SK-N-MC (cell line): Measurements from ENCODE around the gene ST6GAL1.
"Not testable (repeated sequence)": the region's sequence is repeated elsewhere in the genome, so short reads cannot be mapped to it uniquely, and the experiment has no call there.

Experiments
- DNase-seq: peaks from one replicate; pipeline ENCODE4 v3.0.0-alpha.2; 2011; ENCODE audit warnings: low read depth, low spot score
- H3K27ac ChIP-seq: fragments of 200-600 bp; sonication (generic); 2 replicates; pipeline ENCODE4 v1.5.1; 2016; ENCODE audit warnings: mixed run types
- H3K36me3 ChIP-seq: fragments of 200-600 bp; sonication (generic); 2 replicates; pipeline ENCODE4 v1.6.1; 2017; ENCODE audit warnings: antibody characterized with exemption, low read length, mixed read lengths; ENCODE audit not compliant: insufficient read depth
- H3K4me3 ChIP-seq: fragments of 200-600 bp; sonication (generic); 2 replicates; pipeline ENCODE4 v1.5.1; 2016
- H3K9ac ChIP-seq: fragments of 200-600 bp; sonication (generic); 2 replicates; pipeline ENCODE4 v1.8.0; 2017; ENCODE audit warnings: mixed run types, mixed read lengths; ENCODE audit not compliant: insufficient read length
- H3K9me3 ChIP-seq: fragments of 200-600 bp; sonication (generic); 2 replicates; pipeline ENCODE4 v1.6.1; 2017; ENCODE audit warnings: low read depth, mild to moderate bottlenecking, antibody characterized with exemption, low read length, moderate library complexity, mixed read lengths
- EZH2 ChIP-seq: fragments of 200-600 bp; sonication (generic); IDR thresholded peaks from one replicate; pipeline ENCODE4 v1.6.1; 2017; ENCODE audit warnings: antibody characterized with exemption
- FOXP2 ChIP-seq: optimal IDR thresholded peaks from 2 replicates; pipeline ENCODE3; 2011; ENCODE audit warnings: mild to moderate bottlenecking, moderate library complexity; ENCODE audit not compliant: insufficient read depth; ENCODE audit errors: extremely low read length, control extremely low read depth
- POLR2AphosphoS5 ChIP-seq: IDR thresholded peaks from 2 replicates; pipeline ENCODE4 v1.6.1; 2012; ENCODE audit warnings: mild to moderate bottlenecking, low read depth, low read length, borderline replicate concordance

Gene ST6GAL1

GRCh38 chr3:186969607-186970006, 39.3 kb downstream of the ST6GAL1 start:
- TF ChIP-seq POLR2AphosphoS5, result no peak
- TF ChIP-seq EZH2, result no peak
- no peak for TF ChIP-seq FOXP2
- no peak overlapping the region for H3K4me3 ChIP-seq
- no peak for DNase-seq
- no peak overlapping the region for H3K9ac ChIP-seq
- H3K9me3 ChIP-seq, result no peaks in the 10 kb centered on the region
- peaks cover 29% of the 10 kb centered on the region for H3K36me3 ChIP-seq
- H3K27ac ChIP-seq, result peak overlapping the region; percentile 29

- not testable (repeated sequence) for H3K9ac ChIP-seq, DNase-seq, H3K9me3 ChIP-seq, H3K27ac ChIP-seq, H3K4me3 ChIP-seq
- peaks cover 29% of the 10 kb centered on the region for H3K36me3 ChIP-seq
Measured at GRCh38 chr3:186971106-186971505, 40.8 kb downstream of the ST6GAL1 start.

GRCh38 chr3:186971578-186971977, 41.3 kb downstream of the ST6GAL1 start:
- Histone ChIP-seq H3K9ac (no peak overlapping the region), H3K36me3 (peaks cover 29% of the 10 kb centered on the region)

GRCh38 chr3:186973702-186974101, 43.4 kb downstream of the ST6GAL1 start:
- H3K4me3 ChIP-seq, result no peak overlapping the region
- no peak overlapping the region for H3K27ac ChIP-seq
- no peak for TF ChIP-seq FOXP2
- TF ChIP-seq EZH2, result no peak
- no peak for TF ChIP-seq POLR2AphosphoS5
- H3K9me3 ChIP-seq, result no peaks in the 10 kb centered on the region
- peaks cover 11% of the 10 kb centered on the region for H3K36me3 ChIP-seq
- no peak overlapping the region for H3K9ac ChIP-seq
- DNase-seq, result no peak

More at GRCh38 chr3:186971578-186971977, 41.3 kb downstream of the ST6GAL1 start:
- TF ChIP-seq POLR2AphosphoS5, result no peak
- TF ChIP-seq EZH2, result no peak
- TF ChIP-seq FOXP2, result no peak
- Histone ChIP-seq H3K27ac (no peak overlapping the region), H3K9me3 (no peaks in the 10 kb centered on the region), H3K4me3 (no peak overlapping the region)
- no peak for DNase-seq

GRCh38 chr3:186974824-186975313, 44.5 kb downstream of the ST6GAL1 start:
- H3K9ac ChIP-seq, result no peak overlapping the region
- no peak for DNase-seq
- TF ChIP-seq POLR2AphosphoS5 (no peak), FOXP2 (no peak), EZH2 (no peak)
- H3K36me3 ChIP-seq, result peaks cover 10% of the 10 kb centered on the region; the same call in 1 of the 2 replicates
- H3K4me3 ChIP-seq, result no peak overlapping the region
- no peaks in the 10 kb centered on the region for H3K9me3 ChIP-seq
- no peak overlapping the region for H3K27ac ChIP-seq

GRCh38 chr3:186975726-186976125, 45.4 kb downstream of the ST6GAL1 start:
- no peaks in the 10 kb centered on the region for H3K9me3 ChIP-seq
- DNase-seq, result no peak
- H3K4me3 ChIP-seq, result no peak overlapping the region
- H3K27ac ChIP-seq, result no peak overlapping the region
- no peak overlapping the region for H3K9ac ChIP-seq
- H3K36me3 ChIP-seq, result peaks cover 9% of the 10 kb centered on the region; the same call in 1 of the 2 replicates
- no peak for TF ChIP-seq FOXP2
- TF ChIP-seq POLR2AphosphoS5, result no peak
- TF ChIP-seq EZH2, result no peak

GRCh38 chr3:186976837-186977750, 46.8 kb downstream of the ST6GAL1 start:
- no peak for DNase-seq
- H3K9ac ChIP-seq, result peak overlapping the region; percentile 38
- H3K36me3 ChIP-seq, result peaks cover 7% of the 10 kb centered on the region; the same call in 1 of the 2 replicates

GRCh38 chr3:186978712-186979111, 48.4 kb downstream of the ST6GAL1 start:
- H3K4me3 ChIP-seq, result no peak overlapping the region
- no peak for DNase-seq
- H3K27ac ChIP-seq, result no peak overlapping the region
- TF ChIP-seq EZH2, result no peak
- TF ChIP-seq POLR2AphosphoS5, result no peak
- TF ChIP-seq FOXP2, result no peak
- H3K36me3 ChIP-seq, result peaks cover 3% of the 10 kb centered on the region; the same call in 1 of the 2 replicates
- no peaks in the 10 kb centered on the region for H3K9me3 ChIP-seq
- H3K9ac ChIP-seq, result no peak overlapping the region

More at GRCh38 chr3:186976837-186977750, 46.8 kb downstream of the ST6GAL1 start:
- peak overlapping the region; percentile 32 for H3K4me3 ChIP-seq
- no peak for TF ChIP-seq EZH2
- TF ChIP-seq POLR2AphosphoS5, result no peak
- TF ChIP-seq FOXP2, result no peak
- H3K9me3 ChIP-seq, result no peaks in the 10 kb centered on the region
- H3K27ac ChIP-seq, result peak overlapping the region; percentile 57

- DNase-seq, result no peak
- no peaks in the 10 kb centered on the region for H3K9me3 ChIP-seq
- no peak for TF ChIP-seq POLR2AphosphoS5
- no peak for TF ChIP-seq FOXP2
- TF ChIP-seq EZH2, result no peak
Measured at GRCh38 chr3:186979852-186980251, 49.5 kb downstream of the ST6GAL1 start.

More at GRCh38 chr3:186979852-186980251, 49.5 kb downstream of the ST6GAL1 start:
- H3K27ac ChIP-seq, result no peak overlapping the region
- no peak overlapping the region for H3K9ac ChIP-seq
- no peaks in the 10 kb centered on the region; the same call in 1 of the 2 replicates for H3K36me3 ChIP-seq
- no peak overlapping the region for H3K4me3 ChIP-seq
